DOHH2 (cell line): ENCODE results near the gene NUDT19.
"Not testable (repeated sequence)": the region's sequence is repeated elsewhere in the genome, so short reads cannot be mapped to it uniquely, and the experiment has no call there.

ENCODE experiments used
- H3F3A ChIP-seq: fragments of 200-600 bp; sonication (generic), shearing (Covaris generic); 2 replicates; pipeline ENCODE4 v1.6.0; 2016; ENCODE audit warnings: antibody characterized with exemption, mild to moderate bottlenecking; ENCODE audit not compliant: control insufficient read depth, insufficient read depth
- H3K27ac ChIP-seq: fragments of 200-600 bp; sonication (generic); 2 replicates; pipeline ENCODE4 v1.5.1; 2014; ENCODE audit warnings: low read depth, mild to moderate bottlenecking, low read length, moderate library complexity
- H3K27me3 ChIP-seq: fragments of 200-600 bp; sonication (generic); 2 replicates; pipeline ENCODE4 v1.6.1; 2014; ENCODE audit warnings: mild to moderate bottlenecking, low read length, mixed read lengths; ENCODE audit not compliant: control insufficient read depth
- H3K36me3 ChIP-seq: fragments of 200-600 bp; sonication (generic); 2 replicates; pipeline ENCODE4 v1.6.1; 2014; ENCODE audit warnings: mild to moderate bottlenecking, low read length, moderate library complexity, mixed read lengths; ENCODE audit not compliant: control insufficient read depth
- H3K4me1 ChIP-seq: fragments of 200-600 bp; sonication (generic); 2 replicates; pipeline ENCODE4 v1.6.1; 2014; ENCODE audit warnings: mild to moderate bottlenecking, low read length, mixed read lengths; ENCODE audit not compliant: control insufficient read depth
- H3K4me2 ChIP-seq: fragments of 200-600 bp; sonication (generic); 2 replicates; pipeline ENCODE4 v1.6.0; 2014; ENCODE audit warnings: mild to moderate bottlenecking, low read length, moderate library complexity
- H3K4me3 ChIP-seq: fragments of 200-600 bp; sonication (generic); 2 replicates; pipeline ENCODE4 v1.5.1; 2014; ENCODE audit warnings: mild to moderate bottlenecking, low read length, mixed read lengths
- H3K79me2 ChIP-seq: fragments of 200-600 bp; sonication (generic); 2 replicates; pipeline ENCODE4 v1.6.1; 2014; ENCODE audit warnings: mild to moderate bottlenecking, low read length, mixed read lengths; ENCODE audit not compliant: control insufficient read depth
- H3K9me2 ChIP-seq: fragments of 200-600 bp; sonication (generic); replicated peaks from 2 replicates; pipeline ENCODE4 v1.6.1; 2014; ENCODE audit warnings: mild to moderate bottlenecking, low read length, mixed read lengths; ENCODE audit not compliant: control insufficient read depth
- H3K9me3 ChIP-seq: fragments of 200-600 bp; sonication (generic); 2 replicates; pipeline ENCODE4 v1.6.1; 2014; ENCODE audit warnings: antibody characterized with exemption, low read length, mixed read lengths; ENCODE audit not compliant: control insufficient read depth, insufficient read depth
- H4K20me1 ChIP-seq: fragments of 200-600 bp; sonication (generic); 2 replicates; pipeline ENCODE4 v1.6.0; 2014; ENCODE audit warnings: low read depth, mild to moderate bottlenecking, antibody characterized with exemption, low read length, moderate library complexity; ENCODE audit not compliant: control insufficient read depth, insufficient read depth
- CTCF ChIP-seq: fragments of 200-600 bp; sonication (generic); IDR thresholded peaks from one replicate; pipeline ENCODE4 v1.5.1; 2014; ENCODE audit warnings: antibody characterized with exemption, mild to moderate bottlenecking, low read depth, low read length; ENCODE audit not compliant: poor library complexity, severe bottlenecking
- EZH2phosphoT487 ChIP-seq: fragments of 200-600 bp; sonication (generic); IDR thresholded peaks from 2 replicates; pipeline ENCODE4 v1.6.1; 2017; ENCODE audit warnings: borderline replicate concordance, mild to moderate bottlenecking, antibody characterized with exemption, low read length, moderate library complexity, mixed read lengths

NUDT19 gene

GRCh38 chr19:32691952-32692726 lies 518 bp downstream of the NUDT19 start:
- H3K4me3 ChIP-seq, result peak overlapping the region; percentile 99
- TF ChIP-seq EZH2phosphoT487 (no peak), CTCF (no peak)
- H3K79me2 ChIP-seq, result peaks cover 65% of the 10 kb centered on the region
- peak overlapping the region; percentile 98 for H3K4me2 ChIP-seq
- H3K27me3 ChIP-seq, result no peaks in the 10 kb centered on the region
- peaks cover 8% of the 10 kb centered on the region; the same call in 1 of the 2 replicates for H3K9me3 ChIP-seq
- peaks cover 42% of the 10 kb centered on the region for H3K36me3 ChIP-seq
- H3K4me1 ChIP-seq, result peaks cover 37% of the 10 kb centered on the region
- 0 out of 2 replicates have a peak, but pooled peaks cover 4% of the 10 kb centered on the region for H3F3A ChIP-seq
- H3K27ac ChIP-seq, result peak overlapping the region; percentile 50
- no peaks in the 10 kb centered on the region for H3K9me2 ChIP-seq
- H4K20me1 ChIP-seq, result no peaks in the 10 kb centered on the region

GRCh38 chr19:32692727-32693061 lies 1.1 kb downstream of the NUDT19 start:
- Histone ChIP-seq H4K20me1 (no peaks in the 10 kb centered on the region), H3K9me3 (peaks cover 10% of the 10 kb centered on the region; the same call in 1 of the 2 replicates), H3K27me3 (no peaks in the 10 kb centered on the region), H3K4me1 (peaks cover 37% of the 10 kb centered on the region), H3K4me3 (peak overlapping the region; percentile 99), H3K36me3 (peaks cover 48% of the 10 kb centered on the region), H3K9me2 (no peaks in the 10 kb centered on the region), H3K4me2 (peak overlapping the region; percentile 98), H3F3A (0 out of 2 replicates have a peak, but pooled peaks cover 4% of the 10 kb centered on the region), H3K79me2 (peaks cover 70% of the 10 kb centered on the region), H3K27ac (peak overlapping the region; percentile 50)
- TF ChIP-seq EZH2phosphoT487 (no peak), CTCF (no peak)

- not testable (repeated sequence) for H3K27me3 ChIP-seq, H3K9me2 ChIP-seq, H3F3A ChIP-seq, H4K20me1 ChIP-seq, H3K27ac ChIP-seq
- Histone ChIP-seq H3K79me2 (peaks cover 77% of the 10 kb centered on the region), H3K36me3 (peaks cover 55% of the 10 kb centered on the region), H3K4me1 (peaks cover 37% of the 10 kb centered on the region), H3K4me2 (peak overlapping the region; percentile 98), H3K4me3 (peak overlapping the region; percentile 99), H3K9me3 (peaks cover 10% of the 10 kb centered on the region; the same call in 1 of the 2 replicates)
Observed at GRCh38 chr19:32693151-32694108, 1.8 kb downstream of the NUDT19 start.

GRCh38 chr19:32694316-32694715 lies 2.7 kb downstream of the NUDT19 start:
- H3K4me2 ChIP-seq, result peak overlapping the region; percentile 98

GRCh38 chr19:32694851-32695250 lies 3.2 kb downstream of the NUDT19 start:
- not testable (repeated sequence) for H4K20me1 ChIP-seq, H3K27ac ChIP-seq, H3K27me3 ChIP-seq, H3F3A ChIP-seq, H3K9me2 ChIP-seq
- Histone ChIP-seq H3K4me3 (0 out of 2 replicates have a peak overlapping the region, but pooled peaks have one; percentile 99), H3K79me2 (peaks cover 91% of the 10 kb centered on the region), H3K4me1 (peaks cover 37% of the 10 kb centered on the region), H3K36me3 (peaks cover 69% of the 10 kb centered on the region), H3K9me3 (peaks cover 10% of the 10 kb centered on the region; the same call in 1 of the 2 replicates), H3K4me2 (peak overlapping the region; percentile 98)

More at GRCh38 chr19:32694316-32694715, 2.7 kb downstream of the NUDT19 start:
- Histone ChIP-seq H3K4me1 (peaks cover 37% of the 10 kb centered on the region), H3K36me3 (peaks cover 64% of the 10 kb centered on the region), H3K4me3 (peak overlapping the region; percentile 99; the same call in 1 of the 2 replicates), H3K79me2 (peaks cover 86% of the 10 kb centered on the region), H3K9me3 (peaks cover 10% of the 10 kb centered on the region; the same call in 1 of the 2 replicates)
- H3F3A ChIP-seq, H3K27ac ChIP-seq, H3K27me3 ChIP-seq, H3K9me2 ChIP-seq, H4K20me1 ChIP-seq: not testable (repeated sequence)

GRCh38 chr19:32695506-32695905 lies 3.9 kb downstream of the NUDT19 start:
- not testable (repeated sequence) for H3K27me3 ChIP-seq, H3K27ac ChIP-seq, H3K4me2 ChIP-seq, H3K4me3 ChIP-seq, H3K9me2 ChIP-seq, H3F3A ChIP-seq, H4K20me1 ChIP-seq
- H3K4me1 ChIP-seq, result peaks cover 33% of the 10 kb centered on the region
- H3K36me3 ChIP-seq, result peaks cover 76% of the 10 kb centered on the region
- peaks cover 98% of the 10 kb centered on the region for H3K79me2 ChIP-seq
- H3K9me3 ChIP-seq, result peaks cover 10% of the 10 kb centered on the region; the same call in 1 of the 2 replicates
